Retinal pigment epithelial cell (primary cell): ENCODE results near the gene SLC9A1.

Experiments
- DNase-seq: peaks from one replicate; pipeline ENCODE4 v3.0.0-alpha.2; 2010; ENCODE audit warnings: low read depth
- H3K4me3 ChIP-seq: 2 replicates; pipeline ENCODE4 v1.5.1; 2011; ENCODE audit warnings: mild to moderate bottlenecking, low read length, control low read depth, moderate library complexity
- TF ChIP-seq, protein P1 (sequence below): conservative IDR thresholded peaks from 2 replicates; pipeline ENCODE4 v1.5.1; 2011; ENCODE audit warnings: low read depth, low read length, control low read depth, inconsistent platforms

Gene SLC9A1

DNA sequence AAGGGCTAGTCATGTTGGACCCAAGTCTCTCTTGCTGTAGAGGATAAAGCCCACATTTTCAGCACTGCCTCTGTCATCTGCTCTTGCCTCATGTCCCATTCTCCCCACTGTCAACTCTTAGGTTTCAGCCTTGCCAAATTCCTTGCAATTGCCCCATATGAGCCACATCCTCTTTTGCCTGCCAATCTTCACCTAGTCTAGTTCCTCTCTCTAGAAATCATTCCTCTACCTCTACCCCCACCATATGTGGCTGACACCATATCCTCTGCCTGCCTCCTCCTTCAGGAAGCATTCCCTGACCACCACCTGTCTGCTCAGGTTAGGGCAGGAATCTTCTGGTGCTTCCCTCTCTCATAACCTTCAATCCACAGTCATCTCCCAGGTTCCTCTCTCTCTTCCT, 38.2 kb downstream of the SLC9A1 start:
- no peak overlapping the region for H3K4me3 ChIP-seq
- DNase-seq = no peak
- TF ChIP-seq, protein P1, sequence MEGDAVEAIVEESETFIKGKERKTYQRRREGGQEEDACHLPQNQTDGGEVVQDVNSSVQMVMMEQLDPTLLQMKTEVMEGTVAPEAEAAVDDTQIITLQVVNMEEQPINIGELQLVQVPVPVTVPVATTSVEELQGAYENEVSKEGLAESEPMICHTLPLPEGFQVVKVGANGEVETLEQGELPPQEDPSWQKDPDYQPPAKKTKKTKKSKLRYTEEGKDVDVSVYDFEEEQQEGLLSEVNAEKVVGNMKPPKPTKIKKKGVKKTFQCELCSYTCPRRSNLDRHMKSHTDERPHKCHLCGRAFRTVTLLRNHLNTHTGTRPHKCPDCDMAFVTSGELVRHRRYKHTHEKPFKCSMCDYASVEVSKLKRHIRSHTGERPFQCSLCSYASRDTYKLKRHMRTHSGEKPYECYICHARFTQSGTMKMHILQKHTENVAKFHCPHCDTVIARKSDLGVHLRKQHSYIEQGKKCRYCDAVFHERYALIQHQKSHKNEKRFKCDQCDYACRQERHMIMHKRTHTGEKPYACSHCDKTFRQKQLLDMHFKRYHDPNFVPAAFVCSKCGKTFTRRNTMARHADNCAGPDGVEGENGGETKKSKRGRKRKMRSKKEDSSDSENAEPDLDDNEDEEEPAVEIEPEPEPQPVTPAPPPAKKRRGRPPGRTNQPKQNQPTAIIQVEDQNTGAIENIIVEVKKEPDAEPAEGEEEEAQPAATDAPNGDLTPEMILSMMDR = no peak

DNA sequence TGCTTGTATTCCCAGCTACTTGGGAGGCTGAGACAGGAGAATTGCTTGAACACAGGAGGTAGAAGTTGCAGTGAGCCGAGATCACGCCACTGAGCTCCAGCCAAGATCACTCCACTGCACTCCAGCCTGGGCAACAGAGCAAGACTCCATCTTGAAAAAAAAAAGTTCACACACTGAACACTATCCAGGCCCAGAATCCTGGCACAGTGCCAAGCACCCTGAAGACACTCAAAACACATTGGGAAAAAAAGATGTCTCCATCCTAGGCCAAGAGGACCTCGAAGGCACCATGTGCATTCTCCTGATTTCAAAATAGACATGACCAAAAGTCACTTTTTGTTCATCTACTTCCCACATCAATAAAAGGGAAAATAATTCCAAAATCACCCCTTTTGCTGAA, 38.7 kb downstream of the SLC9A1 start:
- TF ChIP-seq, protein P1 = no peak
- no peak overlapping the region for H3K4me3 ChIP-seq
- DNase-seq = no peak

DNA sequence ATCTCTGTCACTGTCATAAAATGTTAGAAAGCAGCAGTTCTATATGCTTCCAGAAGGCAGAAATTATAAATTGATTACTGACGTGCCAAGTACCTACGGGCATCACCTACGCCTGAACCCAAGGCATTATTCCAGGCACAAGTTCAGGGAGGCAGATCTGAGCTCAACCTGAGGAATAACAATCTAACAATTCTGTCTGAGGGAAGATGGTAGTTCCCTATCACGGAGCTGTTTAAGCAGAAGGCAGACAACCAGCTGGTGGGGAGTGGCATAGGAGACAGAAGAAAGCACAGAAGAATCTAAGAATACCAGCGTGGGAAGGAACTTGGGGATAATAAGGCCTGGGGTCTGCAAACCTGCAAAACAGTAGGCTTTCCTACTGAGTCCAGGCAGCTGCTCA, 40.4 kb downstream of the SLC9A1 start:
- H3K4me3 ChIP-seq = no peak overlapping the region
- TF ChIP-seq, protein P1 = no peak
- DNase-seq = no peak

DNA sequence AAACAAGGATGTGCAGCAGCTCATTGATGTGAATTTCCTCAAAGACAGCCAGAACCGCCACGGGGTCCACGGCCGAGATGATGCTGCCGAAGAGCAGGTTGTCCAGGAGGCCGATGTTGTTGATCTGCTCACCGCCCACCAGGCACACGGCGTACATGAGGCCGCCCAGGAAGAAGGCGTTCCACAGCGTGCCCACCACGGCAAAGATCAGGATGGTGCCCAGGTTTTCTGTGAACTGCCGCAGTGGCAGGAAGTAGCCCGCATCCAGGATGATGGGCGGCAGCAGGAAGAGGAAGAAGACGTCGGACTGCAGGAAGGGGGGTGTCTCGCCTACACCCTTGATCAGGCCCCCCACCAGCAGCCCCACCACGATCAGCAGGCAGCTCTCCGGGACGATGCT, 41.1 kb downstream of the SLC9A1 start:
- H3K4me3 ChIP-seq = no peak overlapping the region
- TF ChIP-seq, protein P1 = no peak
- DNase-seq = no peak

DNA sequence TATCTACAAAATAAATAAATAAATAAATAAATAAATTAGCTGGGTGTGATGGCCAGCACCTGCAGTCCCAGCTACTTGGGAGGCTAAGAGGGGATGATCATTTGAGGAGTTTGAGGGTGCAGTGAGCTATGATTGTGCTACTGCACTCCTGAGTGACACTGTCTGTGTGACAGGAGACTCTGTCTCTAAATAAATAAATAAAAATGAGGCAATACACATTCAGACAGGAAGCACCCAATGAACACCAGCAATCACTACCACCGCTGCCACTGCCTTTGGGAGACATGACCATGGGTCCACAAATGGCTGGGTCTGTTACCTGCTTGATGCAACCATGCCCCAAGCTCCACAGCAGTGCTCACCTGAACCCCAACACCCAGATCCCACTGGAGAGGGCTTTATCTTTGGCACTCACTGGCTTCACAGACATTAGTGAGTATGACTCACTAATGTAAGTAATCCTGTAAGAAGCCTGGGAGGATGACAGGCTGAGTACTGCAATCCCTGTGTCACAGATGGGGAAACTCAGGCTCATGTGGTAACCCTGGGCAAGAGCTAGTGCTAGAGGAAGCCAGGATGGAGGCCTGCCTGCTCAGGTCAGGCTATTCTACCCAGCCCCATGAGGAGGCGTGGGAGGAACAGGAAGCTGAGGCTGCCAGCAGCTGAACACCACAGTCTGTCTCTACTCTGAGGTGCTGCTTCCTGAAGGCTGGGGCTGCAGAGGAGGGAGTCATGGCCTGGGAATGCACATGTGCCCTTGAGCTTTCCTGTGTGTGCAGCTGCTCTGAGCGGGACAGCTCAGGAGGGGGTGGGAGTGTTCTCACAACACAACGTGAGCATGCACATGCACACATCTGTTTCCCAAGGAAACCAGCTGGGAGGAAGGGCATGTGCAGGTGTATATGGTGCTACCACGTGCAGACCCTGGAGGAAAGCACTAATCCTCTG, 43.0 kb downstream of the SLC9A1 start:
- DNase-seq = peak; percentile 97
- no peak overlapping the region for H3K4me3 ChIP-seq
- TF ChIP-seq, protein P1 = peak; percentile 54

DNA sequence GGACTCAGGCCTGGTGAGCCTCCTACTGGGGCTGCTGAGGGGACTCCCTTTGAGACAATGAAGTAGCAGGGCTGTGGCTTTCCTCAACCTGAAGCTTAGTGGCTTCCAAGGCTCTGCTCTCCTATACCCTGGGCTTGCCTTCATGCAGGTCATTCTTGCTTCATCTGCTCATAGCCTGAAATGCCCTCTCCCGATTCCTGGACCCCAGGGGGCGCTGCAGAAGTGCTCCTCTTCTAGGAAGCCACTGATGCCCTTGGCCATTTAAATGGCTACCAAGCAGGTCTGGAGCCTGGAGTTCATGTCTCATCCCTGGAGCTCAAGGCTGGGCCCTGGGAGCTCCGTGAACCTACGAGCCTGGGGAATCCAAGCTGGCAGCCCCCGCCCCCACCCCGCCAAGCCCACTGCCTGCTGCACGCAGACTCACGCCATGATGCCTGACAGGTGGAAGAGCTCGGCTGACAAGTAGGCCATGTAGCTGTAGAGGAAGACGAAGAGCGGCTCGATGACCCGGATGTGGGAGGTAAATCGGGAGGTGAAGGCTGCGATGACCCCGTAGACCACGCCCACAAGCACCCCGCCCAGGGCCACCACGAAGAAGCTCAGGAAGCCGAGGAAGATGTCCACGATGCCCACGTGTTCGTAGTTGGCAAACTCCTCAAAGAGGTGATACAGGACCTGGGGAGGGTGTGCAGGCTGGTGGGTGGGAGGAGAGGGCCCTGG, 45.7 kb downstream of the SLC9A1 start:
- TF ChIP-seq, protein P1 = peak; percentile 41
- DNase-seq = no peak
- H3K4me3 ChIP-seq = no peak overlapping the region
